GM18907 (cell line): ENCODE results near the gene FLVCR1.
"Not testable (repeated sequence)": the region's sequence is repeated elsewhere in the genome, so short reads cannot be mapped to it uniquely, and the experiment has no call there.

ENCODE experiments used
- ATAC-seq: cut with Tn5 transposase; IDR thresholded peaks from one replicate; pipeline ENCODE4 v1.9.1; 2021; ENCODE audit warnings: mild to moderate bottlenecking, moderate library complexity; ENCODE audit not compliant: unreplicated experiment

FLVCR1 gene

DNA sequence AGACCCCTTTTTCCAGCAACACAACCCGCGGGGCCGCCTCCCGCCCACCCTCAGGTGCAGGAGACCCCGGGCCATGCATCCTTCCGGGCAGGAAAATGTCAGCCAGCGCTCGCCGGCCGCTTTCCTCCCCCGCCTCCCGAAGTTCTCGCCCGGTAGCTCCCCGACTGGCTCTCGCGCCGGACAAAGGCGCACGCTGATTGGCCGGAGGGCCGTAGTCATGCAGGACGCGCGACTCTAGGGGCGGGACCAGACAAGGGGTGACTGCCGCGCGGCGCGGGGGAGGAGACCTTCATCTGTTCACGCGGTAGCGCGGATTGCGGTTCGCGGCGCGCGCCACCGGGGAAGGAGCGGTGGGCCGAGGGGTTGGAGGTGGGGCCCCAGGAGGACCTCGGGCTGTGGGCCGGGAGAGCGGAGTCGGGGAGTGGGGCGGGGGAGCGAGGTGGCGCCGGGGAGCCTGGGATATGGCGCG, at the start of gene FLVCR1:
Gene FLVCR1 (plus strand): TSS at position 284 of the 469 bp plus-strand sequence. CDS start 178 bp downstream, at position 462.
- ATAC-seq: peak; percentile 96

DNA sequence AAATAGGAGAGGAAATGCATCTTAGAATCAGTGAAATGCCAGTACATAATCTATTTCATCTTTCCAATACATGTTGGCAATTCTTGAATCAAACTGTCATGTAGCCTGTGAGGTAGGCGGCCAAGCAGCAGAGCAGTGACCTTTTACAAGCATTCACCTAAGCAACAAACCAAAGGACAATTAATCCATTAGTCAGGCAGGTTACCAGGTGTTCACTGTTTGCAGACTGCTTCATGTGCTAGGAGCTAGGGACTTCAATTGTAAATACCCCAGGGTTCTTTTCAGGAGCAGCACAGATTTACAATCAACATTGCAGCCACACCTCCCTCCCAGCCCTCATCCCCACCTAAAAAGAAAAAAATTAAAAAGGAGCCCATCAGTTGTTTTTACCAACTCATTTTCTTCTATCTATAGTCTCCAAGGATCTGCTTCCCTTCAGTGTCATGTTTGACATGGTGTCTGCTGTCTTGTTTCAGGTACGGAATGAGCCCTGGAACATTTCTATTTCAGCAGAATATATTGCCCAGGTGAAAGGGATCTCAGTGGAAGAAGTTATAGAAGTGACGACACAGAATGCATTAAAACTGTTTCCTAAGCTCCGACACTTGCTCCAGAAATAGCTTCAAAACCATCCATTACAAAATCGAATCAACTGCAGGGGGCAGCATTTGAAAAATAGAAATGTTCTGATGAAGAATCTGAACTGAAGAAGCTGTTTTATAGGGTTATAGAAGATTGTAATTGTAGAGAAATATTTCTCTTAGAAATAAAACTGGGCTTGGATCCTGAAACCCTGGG, 43.3 kb upstream of the FLVCR1 start:
- no peak for ATAC-seq

- no peak for ATAC-seq
Measured at GRCh38 chr1:212816567-212817278, 41.4 kb upstream of the FLVCR1 start.

- ATAC-seq: peak; percentile 66
Measured at GRCh38 chr1:212819726-212820125, 38.3 kb upstream of the FLVCR1 start.

GRCh38 chr1:212820969-212821368, 37.1 kb upstream of the FLVCR1 start:
- no peak for ATAC-seq

GRCh38 chr1:212822956-212823355, 35.1 kb upstream of the FLVCR1 start:
- ATAC-seq: no peak

DNA sequence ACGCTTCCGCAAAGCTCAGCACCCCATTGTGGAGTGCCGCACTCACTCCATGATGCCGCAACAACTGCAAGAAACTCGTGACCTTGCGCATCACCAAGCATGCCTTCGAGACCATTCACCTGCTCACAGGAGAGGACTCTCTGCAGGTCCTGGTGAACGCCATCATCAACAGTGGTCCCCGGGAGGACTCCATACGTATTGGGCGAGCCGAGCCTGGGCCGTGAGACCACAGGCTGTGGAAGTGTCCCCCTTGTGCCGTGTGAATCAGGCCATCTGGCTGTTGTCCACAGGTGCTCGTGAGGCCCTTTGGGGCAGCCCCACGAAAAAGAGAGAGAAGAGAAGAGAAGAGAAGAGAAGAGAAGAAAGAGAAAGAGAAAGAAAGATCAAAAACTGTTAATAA, 33.9 kb upstream of the FLVCR1 start:
- ATAC-seq: no peak

DNA sequence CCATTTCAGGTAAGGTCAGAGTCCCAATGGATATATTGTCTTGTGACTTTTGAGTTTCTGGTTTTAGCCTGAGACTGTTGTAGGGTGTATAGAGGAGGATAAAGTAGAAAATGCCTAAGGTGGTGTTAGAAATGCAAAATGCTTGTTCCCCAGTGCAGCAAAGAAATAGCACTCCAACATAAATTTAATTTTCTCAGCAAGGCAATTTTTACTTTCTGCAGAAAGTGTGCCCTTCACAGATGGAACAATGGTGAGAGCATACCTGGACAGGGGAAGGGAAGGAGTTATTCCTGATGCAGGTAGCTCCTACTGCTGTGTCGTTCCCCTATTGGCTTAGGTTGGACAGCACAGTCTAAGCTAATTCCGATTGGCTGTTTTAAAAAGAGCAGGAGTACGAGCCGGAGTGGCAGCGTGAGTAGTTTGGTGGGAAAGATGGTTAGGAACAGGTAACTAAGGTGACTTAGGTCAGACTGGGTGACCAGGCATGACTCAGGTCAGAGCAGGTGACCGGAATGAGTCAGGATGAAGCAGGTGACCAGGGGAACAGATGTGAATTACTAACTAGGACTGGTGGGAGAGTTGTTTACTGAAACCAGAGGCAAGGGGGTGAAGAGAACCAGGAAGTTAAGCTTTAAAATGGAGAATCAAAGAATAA, 32.1 kb upstream of the FLVCR1 start:
- no peak for ATAC-seq

- ATAC-seq: no peak
Measured at GRCh38 chr1:212827171-212827776, 30.8 kb upstream of the FLVCR1 start.

- no peak for ATAC-seq
Measured at GRCh38 chr1:212827831-212828278, 30.2 kb upstream of the FLVCR1 start.

- no peak for ATAC-seq
Measured at GRCh38 chr1:212828395-212828794, 29.7 kb upstream of the FLVCR1 start.

- ATAC-seq: peak; percentile 94
Measured at GRCh38 chr1:212833211-212834207, 24.6 kb upstream of the FLVCR1 start.

DNA sequence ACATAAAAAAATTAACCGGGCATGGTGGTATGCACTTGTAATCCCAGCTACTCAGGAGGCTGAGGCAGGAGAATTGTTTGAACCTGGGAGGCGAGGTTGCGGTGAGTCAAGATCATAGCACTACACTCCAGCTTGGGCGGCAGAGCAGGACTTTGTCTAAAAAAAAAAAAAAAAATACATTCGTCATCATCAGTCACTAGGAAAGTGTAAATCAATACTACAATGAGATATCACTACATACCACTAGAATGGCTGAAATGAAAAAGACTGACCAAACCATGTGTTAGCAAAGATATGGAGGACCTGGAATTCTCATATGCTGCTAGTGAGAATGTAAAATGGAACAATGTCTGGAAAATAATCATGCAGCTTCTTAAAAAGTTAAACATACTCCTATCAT, 19.9 kb upstream of the FLVCR1 start:
- ATAC-seq: no peak

GRCh38 chr1:212844521-212844920, 13.6 kb upstream of the FLVCR1 start:
- not testable (repeated sequence) for ATAC-seq

DNA sequence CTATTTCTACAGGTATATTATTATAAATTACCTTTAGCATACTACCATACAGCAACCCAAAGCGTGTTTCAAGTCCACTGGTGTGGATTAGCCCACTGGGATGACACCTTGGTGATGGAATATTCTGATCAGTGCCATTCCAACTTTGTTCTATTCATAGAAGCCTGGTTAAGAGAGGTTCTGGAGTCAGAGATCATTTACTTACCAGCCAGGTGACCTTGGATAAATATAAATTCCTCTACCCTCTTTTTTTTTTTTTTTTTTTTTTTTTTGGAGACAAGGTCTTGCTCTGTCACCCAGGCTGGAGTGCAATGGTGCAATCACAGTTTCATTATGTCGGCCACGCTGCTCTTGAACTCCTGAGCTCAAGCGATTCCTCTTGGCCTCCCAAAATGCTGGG, 10.5 kb upstream of the FLVCR1 start, which contains the start of gene SPATA45:
Gene SPATA45 (minus strand): TSS at position 101 of the 400 bp plus-strand sequence. CDS start 11,500 bp downstream, outside the sequence.
- no peak for ATAC-seq

DNA sequence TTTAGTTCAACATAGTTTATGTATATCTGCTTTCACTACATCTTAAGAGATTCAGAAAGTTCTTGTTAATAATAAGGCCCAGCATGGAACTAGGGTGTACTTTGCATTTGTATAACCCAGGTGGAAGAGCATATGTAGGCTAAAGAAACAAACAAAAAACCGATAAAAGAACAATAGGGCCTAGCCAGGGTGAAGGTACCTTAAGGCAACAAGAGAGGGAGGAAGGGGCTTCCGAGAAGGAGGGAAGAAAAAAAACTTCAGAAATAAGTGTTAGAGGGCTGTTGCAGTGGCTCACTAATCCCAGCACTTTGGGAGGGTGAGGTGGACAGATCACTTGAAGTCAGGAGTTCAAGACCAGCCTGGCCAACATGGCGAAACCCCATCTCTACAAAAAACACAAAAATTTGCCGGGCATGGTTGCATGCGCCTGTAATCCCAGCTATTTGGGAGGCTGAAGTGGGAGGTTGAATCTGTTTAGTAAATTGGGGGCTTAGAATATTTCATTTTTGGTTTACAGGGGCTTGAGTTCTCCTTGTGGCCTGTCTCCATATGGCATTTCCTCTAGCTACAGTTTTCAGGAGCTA, 5.9 kb upstream of the FLVCR1 start:
- no peak for ATAC-seq

DNA sequence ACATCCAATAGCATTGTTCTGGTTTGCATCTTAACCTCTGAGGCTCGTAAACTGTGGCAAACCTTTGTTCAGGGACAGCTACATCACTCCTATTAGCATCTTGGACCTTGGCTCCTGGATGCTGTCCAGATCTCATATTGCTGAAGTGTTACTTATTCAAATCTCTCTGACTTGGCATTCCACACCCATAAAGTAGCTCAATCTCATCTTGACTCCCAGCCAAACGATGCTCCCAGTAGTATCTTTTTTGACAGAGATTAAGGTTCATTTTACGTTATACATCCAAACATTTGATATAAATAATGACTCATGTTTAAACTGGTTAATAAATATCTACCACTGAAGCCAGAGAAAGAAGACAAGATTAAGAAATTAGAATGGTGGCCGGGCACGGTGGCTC, 4.4 kb upstream of the FLVCR1 start:
- ATAC-seq: no peak

GRCh38 chr1:212856755-212857154, 1.3 kb upstream of the FLVCR1 start:
- no peak for ATAC-seq
